22Rv1 (cell line): Measurements from ENCODE around the gene GOT1.

Experiments used
- CTCF ChIP-seq: fragments of 450-650 bp; IDR thresholded peaks from 2 replicates; pipeline ENCODE4 v1.5.1; 2017; ENCODE audit warnings: mild to moderate bottlenecking
- ZFX ChIP-seq: fragments of 450-650 bp; IDR thresholded peaks from 2 replicates; pipeline ENCODE4 v1.6.1; 2017; ENCODE audit warnings: antibody characterized with exemption, borderline replicate concordance

DNA sequence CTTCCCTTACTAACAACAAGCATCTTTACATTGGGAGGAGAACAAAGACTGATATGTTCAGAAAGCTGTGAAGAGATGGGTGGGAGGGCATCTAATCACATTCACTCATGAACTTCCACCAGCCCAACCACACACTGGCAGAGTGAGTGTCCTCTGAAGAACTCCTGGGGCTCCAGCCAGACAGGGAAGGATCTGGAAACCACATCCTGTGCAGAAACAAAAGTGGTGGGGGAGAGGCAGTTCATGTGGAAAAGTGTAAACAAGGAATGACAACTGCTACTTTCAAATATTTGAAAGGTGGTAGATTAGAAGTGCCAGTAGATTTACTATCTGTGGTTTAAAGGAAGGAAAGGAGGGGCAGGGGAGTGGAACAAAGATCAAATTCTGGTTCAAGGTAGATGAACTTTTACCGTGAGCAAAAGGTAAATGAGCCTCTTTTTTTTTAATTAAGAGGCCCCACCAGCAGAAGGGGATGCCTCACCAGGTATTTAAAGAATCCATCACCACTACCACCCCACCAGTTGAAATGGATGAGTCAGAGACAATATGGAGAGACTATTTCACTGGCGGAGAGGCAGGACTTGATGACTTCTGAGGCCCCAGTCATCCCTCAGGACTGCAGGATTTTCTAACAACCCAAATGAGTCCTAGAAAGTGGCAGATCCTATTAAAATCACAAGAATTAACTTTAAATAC is 34.5 kb downstream of the GOT1 start:
- no peak for TF ChIP-seq CTCF
- TF ChIP-seq ZFX, result no peak
